Urothelium cell line (cell line): ENCODE data around the gene MCRS1.

Source experiments
- DNase-seq: peaks from one replicate; pipeline ENCODE4 v3.0.0; 2011; ENCODE audit warnings: low spot score, mixed read lengths
- FAIRE-seq: peaks from 2 replicates; lab custom pipeline; 2011; peaks lifted over from hg19 to GRCh38; lab: Jason Lieb, UNC

The MCRS1 gene

DNA sequence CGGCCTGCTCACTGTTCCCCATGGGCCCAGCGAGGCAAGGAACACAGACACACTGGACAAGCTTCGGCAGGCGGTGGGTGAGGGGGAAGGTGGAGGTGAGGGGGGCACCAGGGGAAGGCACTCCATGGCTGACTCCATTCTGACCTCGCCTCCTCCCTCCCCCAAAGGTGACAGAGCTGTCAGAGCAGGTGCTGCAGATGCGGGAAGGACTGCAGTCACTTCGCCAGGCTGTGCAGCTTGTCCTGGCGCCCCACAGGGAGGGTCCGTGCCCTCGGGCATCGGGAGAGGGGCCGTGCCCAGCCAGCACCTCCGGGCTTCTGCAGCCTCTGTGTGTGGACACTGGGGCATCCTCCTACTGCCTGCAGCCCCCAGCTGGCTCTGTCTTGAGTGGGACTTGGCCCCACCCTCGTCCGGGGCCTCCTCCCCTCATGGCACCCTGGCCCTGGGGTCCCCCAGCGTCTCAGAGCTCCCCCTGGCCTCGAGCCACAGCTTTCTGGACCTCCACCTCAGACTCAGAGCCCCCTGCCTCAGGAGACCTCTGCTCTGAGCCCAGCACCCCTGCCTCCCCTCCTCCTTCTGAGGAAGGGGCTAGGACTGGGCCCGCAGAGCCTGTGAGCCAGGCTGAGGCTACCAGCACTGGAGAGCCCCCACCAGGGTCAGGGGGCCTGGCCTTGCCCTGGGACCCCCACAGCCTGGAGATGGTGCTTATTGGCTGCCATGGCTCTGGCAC is 10.6 kb downstream of the MCRS1 start:
- no peak for DNase-seq
- no peak for FAIRE-seq

GRCh38 chr12:49556391-49557186 is 11.4 kb downstream of the MCRS1 start:
- FAIRE-seq = no peak
- no peak for DNase-seq

DNA sequence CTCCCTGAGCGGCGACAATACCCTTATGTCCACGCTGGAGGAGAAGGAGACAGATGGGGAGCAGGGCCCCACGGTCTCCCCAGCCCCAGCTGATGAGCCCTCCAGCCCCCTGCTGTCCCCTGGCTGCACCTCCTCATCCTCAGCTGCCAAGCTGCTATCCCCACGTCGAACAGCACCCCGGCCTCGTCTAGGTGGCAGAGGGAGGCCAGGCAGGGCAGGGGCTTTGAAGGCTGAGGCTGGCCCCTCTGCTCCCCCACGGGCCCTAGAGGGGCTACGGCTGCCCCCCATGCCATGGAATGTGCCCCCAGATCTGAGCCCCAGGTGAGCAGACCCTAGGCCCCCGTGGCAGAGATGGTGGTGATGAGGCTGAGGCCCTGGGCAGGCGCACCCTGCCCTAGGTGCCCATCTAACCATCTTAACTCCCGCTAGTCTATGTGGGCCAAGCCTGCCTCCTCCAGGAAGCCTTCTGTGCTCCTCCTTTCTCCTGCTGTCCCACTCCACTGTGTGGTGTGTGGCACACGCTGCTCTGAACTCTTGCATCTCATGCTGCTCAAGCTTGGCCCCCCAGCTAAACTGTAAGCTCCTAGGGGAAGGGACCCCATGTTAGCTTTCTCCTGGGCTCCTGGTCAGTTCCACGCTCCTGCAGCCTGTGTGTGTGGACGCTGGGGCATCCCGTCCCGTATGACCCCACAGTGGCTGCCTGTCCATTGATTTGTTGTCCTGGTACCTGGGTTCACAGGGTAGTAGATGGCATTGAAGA is 12.1 kb downstream of the MCRS1 start:
- DNase-seq = no peak
- no peak for FAIRE-seq

DNA sequence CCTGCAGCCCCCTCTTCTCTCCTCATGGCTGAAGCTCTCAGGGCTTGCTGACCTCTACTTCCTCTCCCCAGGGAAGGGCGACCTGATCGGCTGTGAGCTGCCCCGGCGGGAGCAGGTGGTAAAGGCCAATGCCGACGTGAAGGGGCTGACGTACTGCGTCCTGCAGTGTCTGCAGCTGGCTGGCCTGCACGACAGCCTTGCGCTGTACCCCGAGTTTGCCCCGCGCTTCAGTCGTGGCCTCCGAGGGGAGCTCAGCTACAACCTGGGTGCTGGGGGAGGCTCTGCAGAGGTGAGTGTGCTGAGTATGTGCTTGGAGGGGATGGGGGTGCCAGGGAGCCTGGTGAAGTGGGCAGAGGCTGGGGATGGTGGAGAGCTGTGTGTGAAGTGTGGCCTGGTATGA is 13.7 kb downstream of the MCRS1 start:
- FAIRE-seq (no peak), DNase-seq (no peak)

- DNase-seq (peak; percentile 58), FAIRE-seq (no peak)
These were observed 14.3 kb downstream of the MCRS1 start for GRCh38 chr12:49553512-49554088.

GRCh38 chr12:49552899-49553298 is 15.0 kb downstream of the MCRS1 start:
- FAIRE-seq (no peak), DNase-seq (no peak)

DNA sequence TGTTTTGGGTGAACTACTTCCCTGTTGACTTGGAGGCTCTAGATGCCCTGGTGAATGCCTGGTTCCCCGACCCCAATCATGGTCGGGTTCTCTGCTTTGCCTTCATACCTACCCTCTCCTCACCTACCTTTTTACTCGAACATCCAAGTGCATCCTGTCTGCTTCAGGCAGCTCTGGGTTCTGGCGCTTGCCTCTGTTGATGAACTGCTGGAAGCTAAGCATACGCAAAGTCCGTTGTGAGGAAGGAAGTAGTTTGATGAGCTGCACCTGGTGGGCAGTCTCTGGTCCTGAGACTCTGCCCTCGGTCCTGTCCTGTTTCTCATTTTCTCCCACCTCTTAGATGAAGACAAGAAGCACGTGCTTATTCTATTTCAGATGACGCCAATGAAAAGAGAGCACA is 15.5 kb downstream of the MCRS1 start:
- FAIRE-seq = no peak
- no peak for DNase-seq

GRCh38 chr12:49552014-49552413 is 15.9 kb downstream of the MCRS1 start:
- FAIRE-seq = no peak
- DNase-seq = no peak

- FAIRE-seq (no peak), DNase-seq (no peak)
These were observed 17.2 kb downstream of the MCRS1 start for GRCh38 chr12:49550693-49551252.

DNA sequence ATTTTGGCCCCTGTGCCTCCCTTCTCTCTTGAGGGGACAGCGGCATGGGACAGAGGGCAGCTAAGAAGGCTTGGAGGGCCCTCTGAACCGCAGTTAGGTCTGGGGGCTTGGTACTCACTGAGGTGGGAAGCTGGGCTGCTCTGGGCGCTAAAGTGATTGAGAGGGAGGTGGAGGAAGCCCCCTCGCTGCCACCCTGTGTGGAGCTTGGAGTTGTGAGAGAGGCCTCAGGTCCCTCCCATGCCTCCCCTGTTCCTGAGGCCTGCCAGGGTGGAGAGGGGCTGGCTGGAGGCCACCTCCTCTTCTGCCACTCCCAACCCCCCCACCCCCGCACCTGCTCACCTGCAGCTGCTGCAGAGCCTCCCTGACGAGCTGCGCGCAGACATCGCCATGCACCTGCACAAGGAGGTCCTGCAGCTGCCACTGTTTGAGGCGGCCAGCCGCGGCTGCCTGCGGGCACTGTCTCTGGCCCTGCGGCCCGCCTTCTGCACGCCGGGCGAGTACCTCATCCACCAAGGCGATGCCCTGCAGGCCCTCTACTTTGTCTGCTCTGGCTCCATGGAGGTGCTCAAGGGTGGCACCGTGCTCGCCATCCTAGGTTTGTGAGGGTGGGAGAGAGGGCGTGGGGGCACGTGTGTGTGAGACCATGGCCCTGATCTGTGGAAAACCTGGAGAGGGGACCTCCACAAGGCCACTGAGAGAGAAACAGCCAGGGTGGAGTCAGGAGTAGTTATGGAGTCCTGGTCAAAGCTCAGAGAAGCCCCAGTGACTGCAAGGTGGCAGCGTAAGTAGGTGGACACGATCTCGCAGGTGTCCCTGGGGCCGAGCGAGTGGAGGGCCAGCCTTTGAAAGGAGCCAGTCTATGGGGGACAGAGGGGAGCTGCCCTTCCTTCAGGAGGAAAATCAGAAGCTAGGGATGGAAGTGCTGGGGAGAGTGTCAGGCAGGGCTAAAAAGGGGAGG is 17.9 kb downstream of the MCRS1 start:
- FAIRE-seq = no peak
- DNase-seq = no peak

DNA sequence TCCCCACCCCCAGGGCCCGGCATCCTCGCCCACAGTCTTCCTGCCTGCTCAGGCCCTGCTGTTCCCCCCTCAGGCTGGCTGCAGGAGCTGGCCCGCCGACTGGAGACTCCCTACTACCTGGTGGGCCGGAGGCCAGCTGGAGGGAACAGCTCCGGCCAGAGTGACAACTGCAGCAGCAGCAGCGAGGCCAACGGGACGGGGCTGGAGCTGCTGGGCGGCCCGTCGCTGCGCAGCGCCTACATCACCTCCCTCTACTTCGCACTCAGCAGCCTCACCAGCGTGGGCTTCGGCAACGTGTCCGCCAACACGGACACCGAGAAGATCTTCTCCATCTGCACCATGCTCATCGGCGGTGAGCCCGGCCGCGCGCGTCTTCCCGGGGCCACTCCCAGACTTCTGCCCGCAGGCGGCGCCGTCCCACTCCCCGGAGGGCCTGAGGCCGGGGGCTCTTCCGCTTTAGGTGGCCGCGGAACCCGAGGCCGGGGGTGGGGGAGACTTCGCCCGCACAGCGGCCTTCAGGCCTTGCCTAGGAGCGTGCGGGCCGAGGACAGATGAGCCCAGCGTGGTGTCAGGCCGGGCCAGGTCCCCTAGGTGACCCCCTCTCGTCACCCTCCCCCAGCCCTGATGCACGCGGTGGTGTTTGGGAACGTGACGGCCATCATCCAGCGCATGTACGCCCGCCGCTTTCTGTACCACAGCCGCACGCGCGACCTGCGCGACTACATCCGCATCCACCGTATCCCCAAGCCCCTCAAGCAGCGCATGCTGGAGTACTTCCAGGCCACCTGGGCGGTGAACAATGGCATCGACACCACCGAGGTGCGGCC is 18.9 kb downstream of the MCRS1 start:
- DNase-seq (no peak), FAIRE-seq (no peak)

DNA sequence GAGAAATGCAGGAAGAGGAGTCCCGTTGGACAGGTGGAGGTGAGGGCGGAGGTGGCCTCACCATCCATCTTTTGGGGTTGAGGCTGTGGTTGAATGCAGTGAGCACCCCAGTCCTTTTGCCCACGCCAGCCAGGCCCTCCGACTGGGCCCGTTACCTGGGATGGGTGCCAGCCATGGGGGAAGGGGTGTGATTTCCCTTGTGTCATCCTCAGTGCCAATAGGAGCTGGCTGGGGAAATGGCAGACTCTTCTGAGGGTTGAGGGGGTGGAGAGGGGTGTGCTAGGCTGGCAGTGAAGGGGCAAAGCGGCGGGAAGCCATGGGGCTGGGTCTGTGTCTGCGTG is 19.5 kb downstream of the MCRS1 start:
- DNase-seq = no peak
- FAIRE-seq = no peak

GRCh38 chr12:49547090-49547690 is 20.8 kb downstream of the MCRS1 start:
- FAIRE-seq = no peak
- no peak for DNase-seq

DNA sequence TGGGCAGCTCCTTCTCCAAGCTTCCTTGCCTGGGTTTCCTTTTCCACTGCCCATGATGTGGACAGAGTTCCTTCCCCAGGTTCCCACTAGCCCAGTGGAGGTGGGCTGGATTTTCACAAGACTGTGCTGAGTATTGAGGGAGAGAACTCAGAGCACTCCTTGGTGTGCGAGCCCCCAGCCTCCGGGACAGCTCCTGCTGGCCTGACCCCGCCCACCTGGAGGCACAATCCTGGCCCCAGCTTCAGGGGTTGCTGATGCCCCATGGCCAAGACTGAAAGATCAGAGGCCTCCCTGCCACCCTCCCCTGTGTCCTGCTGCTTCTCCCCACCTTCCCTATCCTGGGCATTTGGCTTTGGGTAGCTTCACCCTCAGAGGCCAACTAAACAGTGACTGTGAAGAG is 21.5 kb downstream of the MCRS1 start:
- no peak for FAIRE-seq
- DNase-seq = no peak

- FAIRE-seq = no peak
- DNase-seq = no peak
These were observed 22.1 kb downstream of the MCRS1 start for GRCh38 chr12:49545815-49546214.

GRCh38 chr12:49543914-49544815 is 23.8 kb downstream of the MCRS1 start:
- no peak for FAIRE-seq
- no peak for DNase-seq

- DNase-seq = no peak
- no peak for FAIRE-seq
These were observed 24.6 kb downstream of the MCRS1 start for GRCh38 chr12:49543221-49543913.
